NCI-H2107 treated with DMSO at 0.1 percent for 48 hours (cell line): ENCODE measurements around the gene DNASE2.

Experiments used
- DNase-seq: peaks from one replicate; lab custom pipeline; 2025; ENCODE audit not compliant: unreplicated experiment; lab: John Stamatoyannopoulos, UW

DNASE2 gene

DNA sequence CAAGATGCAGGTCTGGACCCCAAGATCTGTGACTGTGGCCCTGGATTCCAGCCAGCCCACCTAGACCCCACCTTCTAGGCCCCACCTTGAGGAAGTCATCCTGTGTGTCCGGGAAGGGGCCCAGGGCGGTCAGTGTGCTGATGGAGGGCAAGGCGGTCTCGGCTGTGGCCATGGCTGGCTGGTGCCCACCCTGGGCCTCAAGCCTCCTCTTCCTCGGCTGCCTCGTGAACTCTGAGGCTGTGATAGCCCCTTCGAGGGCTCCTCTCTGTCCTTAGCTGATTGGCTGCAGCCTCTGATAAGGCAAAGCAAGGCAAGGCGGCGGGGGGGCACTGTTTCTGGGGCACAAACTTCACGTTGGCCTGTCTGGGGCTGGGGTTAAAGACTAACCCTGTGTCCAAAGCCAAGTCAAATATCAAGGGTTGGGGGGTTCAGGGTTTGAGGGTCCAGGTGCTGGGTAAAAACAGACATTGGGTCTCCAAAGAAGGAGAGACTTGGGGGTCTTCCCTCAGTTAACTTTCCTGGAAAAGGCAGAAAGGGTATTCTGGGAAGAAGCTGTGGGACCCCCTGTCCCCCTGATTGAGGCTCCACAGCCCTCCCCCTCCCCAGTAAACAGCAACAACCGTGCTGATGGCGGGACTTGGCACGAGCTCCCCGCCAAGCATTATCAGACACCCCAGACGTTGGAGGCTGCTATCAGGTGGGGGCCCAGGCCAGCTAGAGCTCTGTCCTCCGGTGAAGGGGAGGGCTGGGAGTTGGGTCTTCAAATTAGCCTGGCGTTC lies 5.9 kb upstream of the DNASE2 start, which contains the start of gene KLF1:
TSS of gene KLF1 (minus strand) at position 233 of the 779 bp plus-strand sequence. CDS start at position 172, 61 bp downstream.
- DNase-seq: no peak

GRCh38 chr19:12886651-12886968 lies 5.4 kb upstream of the DNASE2 start:
- no peak for DNase-seq

- DNase-seq: no peak
Observed at GRCh38 chr19:12885749-12886650, 4.8 kb upstream of the DNASE2 start.

DNA sequence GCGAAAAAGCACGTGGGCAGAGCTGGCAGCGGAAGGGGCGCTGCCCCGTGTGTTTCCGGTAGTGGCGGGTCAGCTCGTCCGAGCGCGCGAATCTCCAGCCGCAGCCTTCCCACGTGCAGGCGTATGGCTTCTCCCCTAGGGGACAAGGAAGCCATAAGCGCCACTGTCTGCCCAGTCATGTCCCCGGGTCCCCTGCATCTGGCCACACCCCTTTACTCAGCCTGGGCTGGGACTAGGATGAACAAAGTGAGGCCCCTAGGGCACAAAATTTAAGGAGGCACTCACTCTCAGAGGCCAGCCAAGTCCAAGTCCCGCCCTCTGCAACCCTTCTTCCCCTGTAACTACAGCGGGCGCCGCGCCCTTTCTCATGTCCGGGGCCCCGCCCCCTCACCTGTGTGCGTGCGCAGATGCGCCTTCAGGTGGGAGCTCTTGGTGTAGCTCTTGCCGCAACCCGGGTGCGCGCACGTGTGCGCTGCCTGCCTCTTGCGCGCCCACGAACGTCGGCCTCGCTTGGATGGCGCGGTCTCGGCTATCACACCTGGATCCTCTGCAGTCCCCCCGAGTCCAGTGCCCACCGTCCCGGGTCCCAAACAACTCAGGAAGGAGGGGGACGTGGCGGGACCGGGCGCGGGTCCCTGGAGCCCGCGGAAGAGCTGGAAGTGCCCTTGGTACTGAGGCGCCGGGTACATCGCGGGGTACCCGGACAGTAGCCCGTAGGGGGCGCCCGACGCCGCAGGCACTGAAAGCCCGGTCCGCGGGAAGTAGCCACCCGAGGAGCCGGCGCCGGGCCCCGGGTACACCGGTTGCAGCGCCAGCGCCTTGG lies 3.9 kb upstream of the DNASE2 start:
- peak; percentile 84 for DNase-seq

GRCh38 chr19:12884627-12884925 lies 3.3 kb upstream of the DNASE2 start:
- no peak for DNase-seq

- DNase-seq: no peak
Observed at GRCh38 chr19:12884202-12884601, 3.0 kb upstream of the DNASE2 start.

DNA sequence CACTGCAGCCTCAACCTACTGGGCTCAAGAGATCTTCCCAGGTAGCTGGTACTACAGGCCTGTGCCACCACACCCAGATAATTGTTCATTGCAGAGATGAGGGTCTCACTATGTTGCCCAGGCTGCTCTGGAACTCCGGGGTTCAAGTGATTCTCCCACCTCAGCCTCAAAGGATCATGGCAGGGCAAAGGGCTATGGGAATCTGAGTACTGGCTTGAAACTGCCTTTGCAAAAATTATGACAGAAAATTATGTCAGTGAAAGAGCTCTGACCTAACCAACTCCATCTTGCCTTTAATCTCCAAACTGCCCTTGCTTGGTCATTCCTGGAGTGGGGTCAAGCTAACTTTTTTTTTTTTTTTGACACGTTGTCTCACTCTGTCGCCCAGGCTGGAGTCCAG lies 1.3 kb upstream of the DNASE2 start:
- no peak for DNase-seq

DNA sequence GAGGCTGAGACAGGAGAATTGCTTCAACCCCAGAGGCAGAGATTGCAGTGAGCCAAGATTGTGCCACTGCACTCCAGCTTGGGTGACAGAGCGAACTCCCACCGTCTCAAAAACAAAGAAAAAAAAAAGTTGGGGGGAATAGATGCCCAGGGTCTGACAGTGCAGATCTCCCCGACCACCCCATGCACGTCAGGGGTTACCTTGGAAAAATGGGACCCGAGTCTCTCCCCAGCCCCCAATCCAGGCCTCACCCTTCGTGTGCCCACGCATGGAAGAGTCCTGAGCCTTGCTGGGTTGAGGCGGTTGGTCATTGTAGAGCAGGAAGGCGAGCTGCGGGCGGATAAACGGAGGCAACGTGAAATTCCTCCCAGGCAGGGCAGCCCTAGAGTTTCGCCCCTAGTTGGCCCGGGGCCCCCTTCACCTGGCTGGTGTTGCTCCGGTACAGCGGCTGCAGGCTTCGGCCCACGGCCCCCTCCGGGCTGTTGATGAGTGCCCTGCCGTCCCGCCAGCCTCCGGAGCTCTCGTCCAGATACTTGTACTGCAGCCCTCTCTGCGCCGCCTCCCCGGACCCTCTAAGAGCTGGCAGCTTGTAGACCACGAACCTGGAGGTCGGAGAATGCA lies 588 bp downstream of the DNASE2 start:
- peak; percentile 5 for DNase-seq

- DNase-seq: no peak
Observed at GRCh38 chr19:12875086-12875485, 6.2 kb downstream of the DNASE2 start.

DNA sequence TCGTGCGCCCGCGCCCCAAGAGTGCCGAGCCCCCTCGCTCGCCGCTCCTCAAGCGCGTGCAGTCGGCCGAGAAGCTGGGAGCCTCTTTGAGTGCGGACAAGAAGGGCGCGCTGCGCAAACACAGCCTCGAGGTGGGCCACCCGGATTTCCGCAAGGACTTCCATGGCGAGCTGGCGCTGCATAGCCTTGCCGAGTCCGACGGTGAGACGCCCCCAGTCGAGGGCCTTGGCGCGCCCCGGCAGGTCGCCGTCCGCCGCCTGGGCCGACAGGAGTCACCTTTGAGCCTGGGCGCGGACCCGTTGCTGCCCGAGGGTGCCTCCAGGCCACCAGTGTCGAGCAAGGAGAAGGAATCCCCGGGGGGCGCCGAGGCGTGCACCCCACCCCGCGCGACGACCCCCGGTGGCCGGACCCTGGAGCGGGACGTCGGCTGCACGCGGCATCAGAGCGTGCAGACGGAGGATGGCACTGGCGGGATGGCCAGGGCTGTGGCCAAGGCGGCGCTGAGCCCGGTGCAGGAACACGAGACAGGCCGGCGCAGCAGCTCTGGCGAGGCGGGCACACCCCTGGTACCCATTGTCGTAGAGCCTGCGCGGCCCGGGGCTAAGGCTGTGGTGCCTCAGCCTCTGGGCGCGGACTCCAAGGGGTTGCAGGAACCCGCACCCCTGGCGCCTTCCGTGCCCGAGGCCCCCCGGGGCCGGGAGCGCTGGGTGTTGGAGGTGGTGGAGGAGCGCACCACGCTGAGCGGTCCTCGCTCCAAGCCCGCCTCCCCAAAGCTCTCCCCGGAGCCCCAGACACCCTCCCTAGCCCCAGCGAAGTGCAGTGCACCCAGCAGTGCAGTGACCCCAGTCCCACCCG lies 7.1 kb downstream of the DNASE2 start:
- no peak for DNase-seq

GRCh38 chr19:12872941-12873890 lies 8.0 kb downstream of the DNASE2 start:
- no peak for DNase-seq

GRCh38 chr19:12872255-12872654 lies 9.0 kb downstream of the DNASE2 start:
- DNase-seq: no peak

DNA sequence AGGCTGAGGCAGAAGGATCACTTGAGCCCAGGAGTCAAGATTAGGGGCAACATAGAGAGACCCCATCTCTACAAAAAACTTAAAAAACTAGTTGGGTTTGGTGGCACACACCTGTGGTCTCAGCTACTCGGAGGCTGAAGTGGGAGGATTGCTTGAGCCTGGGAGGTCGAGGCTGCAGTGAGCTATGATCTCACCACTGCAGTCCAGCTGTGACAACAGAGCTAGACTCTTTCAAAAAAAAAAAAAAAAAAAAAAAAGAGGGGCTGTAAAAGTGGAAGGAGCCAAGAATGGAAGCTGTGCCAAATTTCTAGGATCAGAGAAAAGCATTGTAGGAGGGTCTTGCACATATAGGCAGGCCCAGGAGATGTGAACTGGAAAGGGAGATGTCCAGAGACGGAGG lies 9.6 kb downstream of the DNASE2 start:
- DNase-seq: no peak

GRCh38 chr19:12868540-12869112 lies 12.6 kb downstream of the DNASE2 start:
- no peak for DNase-seq

DNA sequence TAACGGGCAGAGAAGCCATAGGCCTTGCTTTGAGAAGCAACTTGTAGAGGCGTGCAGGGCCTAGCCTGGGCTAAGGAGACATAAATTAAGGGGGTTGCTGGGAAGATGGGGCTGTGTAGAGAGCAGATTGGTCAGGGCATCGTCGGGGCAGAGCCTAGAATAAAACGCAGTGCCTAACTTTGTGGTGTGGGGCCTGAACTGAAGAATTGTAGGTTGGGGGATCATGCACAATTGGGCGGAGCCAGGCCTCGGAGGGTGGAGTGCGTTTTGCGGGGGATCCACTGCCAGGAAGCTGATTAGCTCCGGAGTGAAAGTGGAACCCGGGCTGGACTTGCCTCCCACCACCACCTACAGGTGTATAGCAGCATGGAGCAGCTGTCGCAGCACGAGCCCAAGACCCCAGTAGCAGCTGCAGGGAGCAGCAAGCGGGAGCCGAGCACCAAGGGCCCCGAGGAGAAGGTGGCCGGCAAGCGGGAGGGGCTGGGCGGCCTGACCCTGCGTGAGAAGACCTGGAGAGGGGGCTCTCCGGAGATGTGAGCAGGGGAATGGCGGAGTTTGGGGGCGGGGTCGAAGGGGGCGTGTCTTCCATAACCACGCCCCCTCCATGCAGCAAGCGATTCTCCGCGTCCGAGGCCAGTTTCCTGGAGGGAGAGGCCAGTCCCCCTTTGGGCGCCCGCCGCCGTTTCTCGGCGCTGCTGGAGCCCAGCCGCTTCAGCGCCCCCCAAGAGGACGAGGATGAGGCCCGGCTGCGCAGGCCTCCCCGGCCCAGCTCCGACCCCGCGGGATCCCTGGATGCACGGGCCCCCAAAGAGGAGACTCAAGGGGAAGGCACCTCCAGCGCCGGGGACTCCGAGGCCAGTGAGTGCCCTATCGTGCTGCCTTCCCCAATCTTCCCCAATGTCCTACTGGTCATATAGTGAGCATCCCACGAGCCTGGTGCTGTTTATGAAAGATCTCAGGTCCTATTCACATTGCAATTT lies 13.8 kb downstream of the DNASE2 start:
- DNase-seq: no peak

GRCh38 chr19:12866416-12867119 lies 14.7 kb downstream of the DNASE2 start:
- DNase-seq: no peak
